Placental pericyte (primary cell): ENCODE measurements around the gene BCCIP. TPM values are rescaled to one million over a fixed set of nuclear protein-coding genes. Genes with fewer than 3 reads are reported as not detected.

Source experiments
- small RNA-seq: library from RNA; depleted of rRNA; stranded (forward); fragments of <200 nt; gene quantifications from one replicate; pipeline ENCODE3, GENCODE V24; 2012; ENCODE audit warnings: low replicate concordance
- total RNA-seq: library from RNA; depleted of rRNA; stranded (reverse); fragments of >200 nt; gene quantifications from 2 replicates; pipeline ENCODE4 v1.2.3, GENCODE V29; 2012

BCCIP gene
- 24.9 and 37.9 TPM in 2 replicates for total RNA-seq

GRCh38 chr10:125822878-125823662 lies at the start of gene BCCIP, which contains the start of gene UROS:
TSS of gene BCCIP (plus strand) at chr10:125823546. CDS start at chr10:125823558, 12 bp downstream.
TSS of gene UROS (minus strand) at chr10:125823258. CDS start at chr10:125816499, 6,759 bp downstream.

GRCh38 chr10:125775491-125776106 lies 47.7 kb upstream of the BCCIP start, which contains the start of gene MMP21:
TSS of gene MMP21 (minus strand) at chr10:125775821. CDS start at chr10:125775821, 0 bp downstream.

DNA sequence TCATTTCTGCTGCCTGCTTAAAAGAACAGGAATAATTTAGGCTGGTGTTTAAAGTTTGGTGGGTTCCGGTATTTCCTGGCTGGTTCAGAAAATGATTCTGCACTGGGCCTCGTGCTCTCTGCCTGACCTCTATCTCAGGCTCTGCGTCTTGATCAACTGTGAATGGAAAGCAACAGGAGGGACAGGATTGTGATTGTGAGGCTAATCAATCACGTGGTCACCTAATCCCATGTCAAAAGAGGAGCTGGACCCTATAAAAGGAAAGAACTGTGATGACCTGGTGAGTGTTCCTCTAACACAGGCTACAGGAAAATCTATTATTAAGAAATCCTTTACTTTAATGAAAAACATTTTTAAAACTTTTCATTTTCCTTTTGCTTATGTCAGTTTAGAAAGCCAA lies 57.8 kb downstream of the BCCIP start, which contains the start of gene DHX32:
TSS of gene DHX32 (minus strand) at position 101 of the 400 bp plus-strand sequence. CDS start 468 bp downstream, outside the sequence.

Small RNA genes within 50 kb of the gene (small RNA-seq; reads per million reads assigned to genes)
- not detected for gene MIR4484
- not detected for gene RF00017

Other genes starting within 250 kb of the BCCIP start
- gene TEX36, start 140.4 kb upstream of the BCCIP start, total RNA-seq, result not detected in 2 replicates
- gene EDRF1, start 103.8 kb upstream of the BCCIP start, total RNA-seq, result 17.9 and 29.3 TPM in 2 replicates
- not detected in 2 replicates for gene MMP21, start 47.7 kb upstream of the BCCIP start, total RNA-seq
- 56.1 and 56.5 TPM in 2 replicates for gene UROS, start 288 bp upstream of the BCCIP start, total RNA-seq
- gene DHX32, start 57.7 kb downstream of the BCCIP start, total RNA-seq, result 33.5 and 57.0 TPM in 2 replicates
- 1.8 and 2.6 TPM in 2 replicates for gene FANK1, start 73.0 kb downstream of the BCCIP start, total RNA-seq